Tongue (tissue), 2 donors: ENCODE data around the gene ZNF532. TPM values are rescaled to one million over a fixed set of nuclear protein-coding genes. Genes with fewer than 3 reads are reported as not detected.
"Not testable (repeated sequence)": the region's sequence is repeated elsewhere in the genome, so short reads cannot be mapped to it uniquely, and the experiment has no call there.

ENCODE experiments used
- DNase-seq: peaks from one replicate; pipeline ENCODE4 v3.0.0-alpha.2; 2015
- total RNA-seq: library from RNA; depleted of rRNA; stranded (reverse); fragments of >200 nt; gene quantifications from one replicate; pipeline ENCODE4 v1.2.3, GENCODE V29; 2014

Gene ZNF532, protein sequence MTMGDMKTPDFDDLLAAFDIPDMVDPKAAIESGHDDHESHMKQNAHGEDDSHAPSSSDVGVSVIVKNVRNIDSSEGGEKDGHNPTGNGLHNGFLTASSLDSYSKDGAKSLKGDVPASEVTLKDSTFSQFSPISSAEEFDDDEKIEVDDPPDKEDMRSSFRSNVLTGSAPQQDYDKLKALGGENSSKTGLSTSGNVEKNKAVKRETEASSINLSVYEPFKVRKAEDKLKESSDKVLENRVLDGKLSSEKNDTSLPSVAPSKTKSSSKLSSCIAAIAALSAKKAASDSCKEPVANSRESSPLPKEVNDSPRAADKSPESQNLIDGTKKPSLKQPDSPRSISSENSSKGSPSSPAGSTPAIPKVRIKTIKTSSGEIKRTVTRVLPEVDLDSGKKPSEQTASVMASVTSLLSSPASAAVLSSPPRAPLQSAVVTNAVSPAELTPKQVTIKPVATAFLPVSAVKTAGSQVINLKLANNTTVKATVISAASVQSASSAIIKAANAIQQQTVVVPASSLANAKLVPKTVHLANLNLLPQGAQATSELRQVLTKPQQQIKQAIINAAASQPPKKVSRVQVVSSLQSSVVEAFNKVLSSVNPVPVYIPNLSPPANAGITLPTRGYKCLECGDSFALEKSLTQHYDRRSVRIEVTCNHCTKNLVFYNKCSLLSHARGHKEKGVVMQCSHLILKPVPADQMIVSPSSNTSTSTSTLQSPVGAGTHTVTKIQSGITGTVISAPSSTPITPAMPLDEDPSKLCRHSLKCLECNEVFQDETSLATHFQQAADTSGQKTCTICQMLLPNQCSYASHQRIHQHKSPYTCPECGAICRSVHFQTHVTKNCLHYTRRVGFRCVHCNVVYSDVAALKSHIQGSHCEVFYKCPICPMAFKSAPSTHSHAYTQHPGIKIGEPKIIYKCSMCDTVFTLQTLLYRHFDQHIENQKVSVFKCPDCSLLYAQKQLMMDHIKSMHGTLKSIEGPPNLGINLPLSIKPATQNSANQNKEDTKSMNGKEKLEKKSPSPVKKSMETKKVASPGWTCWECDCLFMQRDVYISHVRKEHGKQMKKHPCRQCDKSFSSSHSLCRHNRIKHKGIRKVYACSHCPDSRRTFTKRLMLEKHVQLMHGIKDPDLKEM (N-terminal part only)
- 86.1 TPM for total RNA-seq

DNA sequence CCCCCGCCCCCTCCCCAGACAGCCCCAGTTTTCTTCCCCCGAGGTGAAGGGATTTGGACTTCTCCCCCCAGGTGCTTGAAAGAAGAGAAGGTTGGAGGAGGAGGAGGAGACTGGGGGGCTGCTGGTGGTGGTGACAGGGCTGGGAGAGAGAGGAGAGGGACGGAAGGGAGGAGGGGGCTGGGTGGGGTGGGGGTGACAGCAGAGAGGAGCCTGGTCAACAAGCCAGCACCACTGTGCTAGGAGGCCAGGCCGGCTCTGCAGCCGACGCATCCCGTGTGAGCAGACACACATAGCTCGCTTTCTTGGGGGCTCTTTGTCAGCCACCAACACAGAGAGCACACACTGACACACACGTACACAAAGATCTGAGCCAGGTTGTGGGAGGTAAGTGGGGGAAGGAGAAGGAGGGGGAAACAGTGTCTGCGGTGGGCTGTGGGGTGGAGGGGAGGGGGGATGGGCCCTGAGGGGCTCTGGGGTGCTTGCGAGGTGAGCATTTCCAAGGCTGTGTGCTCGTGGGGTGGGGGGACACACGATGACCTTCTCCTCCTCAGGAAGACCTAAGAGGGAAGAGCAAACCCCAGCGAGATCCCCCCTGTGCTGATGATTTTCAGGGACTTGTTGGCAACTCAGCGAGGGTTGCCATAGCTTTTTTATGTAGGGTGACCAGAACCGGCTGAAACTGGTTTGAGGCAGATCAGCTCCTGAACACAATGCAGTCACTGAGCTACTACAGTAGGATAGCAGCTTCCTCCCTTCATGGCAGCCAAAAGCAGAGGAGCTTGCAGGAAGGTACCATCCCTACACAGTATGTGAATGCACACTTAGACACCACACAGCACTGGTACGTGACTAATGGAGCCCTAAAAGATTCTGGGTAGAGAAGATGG lies at the start of gene ZNF532:
ZNF532 (plus strand) TSS at position 732 of the 887 bp plus-strand sequence. CDS start 53,411 bp downstream, outside the sequence.
- peak; percentile 85 for DNase-seq

DNA sequence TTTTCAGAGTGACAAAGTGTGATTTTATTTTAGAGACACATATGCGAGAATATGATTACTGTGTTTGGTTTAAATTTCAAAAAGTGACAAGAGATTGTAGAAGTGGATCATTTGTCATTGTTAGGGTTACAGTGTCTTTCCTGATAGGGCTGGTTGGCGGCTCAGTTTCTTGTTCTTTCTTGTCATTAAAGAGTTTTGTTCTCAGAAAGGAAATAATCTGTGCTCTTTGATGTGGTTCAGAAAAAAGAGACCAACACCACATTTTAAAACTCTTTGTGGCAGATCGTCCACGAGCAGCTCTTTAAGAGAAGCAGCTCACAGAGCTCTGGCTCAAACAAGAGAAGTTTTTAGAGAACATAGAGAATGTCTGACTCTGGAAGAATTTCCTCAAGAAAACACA lies 45.6 kb upstream of the ZNF532 start:
- DNase-seq, result no peak

DNA sequence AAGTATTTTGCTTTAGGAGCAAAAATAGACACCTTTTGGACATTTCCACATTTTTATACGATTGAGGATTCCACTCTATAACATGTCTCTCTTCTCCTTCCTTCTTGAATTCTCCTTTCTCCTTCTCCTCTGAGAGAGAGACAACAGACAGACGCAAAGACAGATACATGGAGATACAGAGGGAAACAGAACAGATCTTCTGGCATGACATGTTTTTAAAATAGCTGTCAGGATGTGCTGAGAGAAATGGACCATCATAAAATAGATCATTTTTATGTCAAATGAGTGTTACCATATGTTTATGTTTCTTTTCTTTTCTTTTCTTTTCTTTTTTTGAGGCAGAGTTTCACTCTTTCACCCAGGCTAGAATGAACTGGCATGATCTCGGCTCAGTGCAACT lies 44.4 kb upstream of the ZNF532 start:
- DNase-seq, result no peak

DNA sequence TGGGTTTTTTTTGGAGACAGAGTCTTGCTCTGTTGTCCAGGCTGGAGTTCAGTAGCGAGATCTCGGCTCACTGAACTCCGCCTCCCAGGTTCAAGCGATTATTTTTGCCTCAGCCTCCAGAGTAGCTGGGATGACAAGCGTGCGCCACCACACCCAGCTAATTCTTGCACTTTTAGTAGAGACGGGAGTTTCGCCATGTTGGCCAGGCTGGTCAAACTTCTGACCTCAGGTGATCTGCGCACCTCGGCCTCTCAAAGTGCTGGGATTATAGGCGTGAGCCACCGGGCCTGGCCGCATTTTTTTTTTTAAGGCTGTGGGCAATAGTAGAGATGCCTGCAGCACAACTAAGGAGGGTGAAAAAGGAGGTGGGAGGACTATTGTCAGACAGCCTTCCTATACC lies 41.7 kb upstream of the ZNF532 start:
- no peak for DNase-seq

DNA sequence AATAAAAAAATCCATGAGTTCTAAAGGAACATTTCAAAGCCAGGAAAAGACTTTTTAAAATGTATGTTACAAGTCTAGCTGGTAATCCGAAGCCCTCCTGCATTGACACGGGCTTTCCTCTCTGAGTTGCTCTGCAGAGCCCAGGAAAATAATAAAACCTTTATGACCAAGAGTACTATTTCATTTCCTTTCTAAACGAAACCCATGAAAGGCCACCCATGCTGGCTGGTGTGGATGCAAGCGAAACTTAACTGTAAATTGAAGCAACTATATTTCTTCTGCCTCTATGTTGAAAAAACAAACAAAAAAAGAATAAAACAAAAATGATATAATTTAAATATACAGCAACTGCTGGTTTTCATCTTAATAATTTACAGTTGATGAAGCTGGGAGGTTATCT lies 41.3 kb upstream of the ZNF532 start:
- no peak for DNase-seq

DNA sequence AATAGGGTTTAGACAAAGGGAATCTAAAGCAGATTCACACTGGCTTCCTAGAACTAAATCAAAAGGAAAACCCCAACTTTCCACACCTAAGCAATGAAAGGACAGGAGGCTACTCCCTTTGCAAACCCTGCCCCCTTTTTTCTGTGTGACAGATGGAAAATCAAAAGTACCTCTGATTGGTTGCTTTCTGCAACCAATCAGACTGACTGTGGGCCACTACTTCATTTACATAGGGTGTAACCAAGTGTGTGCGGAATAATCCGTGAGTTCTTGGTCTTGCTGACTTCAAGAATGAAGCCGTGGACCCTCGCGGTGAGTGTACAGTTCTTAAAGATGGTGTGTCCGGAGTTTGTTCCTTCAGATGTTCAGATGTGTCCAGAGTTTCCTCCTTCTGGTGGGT lies 37.8 kb upstream of the ZNF532 start:
- not testable (repeated sequence) for DNase-seq

DNA sequence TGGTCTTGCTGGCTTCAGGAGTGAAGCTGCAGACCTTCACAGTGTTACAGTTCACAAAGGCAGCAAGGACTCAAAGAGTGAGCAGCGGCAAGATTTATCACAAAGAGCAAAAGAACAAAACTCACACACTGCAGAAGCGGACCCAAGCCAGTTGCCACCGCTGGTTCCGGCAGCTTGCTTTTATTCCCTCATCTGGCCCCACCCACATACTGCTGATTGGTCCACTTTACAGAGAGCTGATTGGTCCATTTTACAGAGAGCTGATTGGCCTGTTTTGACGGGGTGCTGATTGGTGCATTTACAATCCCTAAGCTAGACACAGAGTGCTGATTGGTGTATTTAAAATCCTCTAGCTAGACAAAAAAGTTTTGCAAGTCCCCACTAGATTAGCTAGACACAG lies 37.2 kb upstream of the ZNF532 start:
- DNase-seq, result no peak

DNA sequence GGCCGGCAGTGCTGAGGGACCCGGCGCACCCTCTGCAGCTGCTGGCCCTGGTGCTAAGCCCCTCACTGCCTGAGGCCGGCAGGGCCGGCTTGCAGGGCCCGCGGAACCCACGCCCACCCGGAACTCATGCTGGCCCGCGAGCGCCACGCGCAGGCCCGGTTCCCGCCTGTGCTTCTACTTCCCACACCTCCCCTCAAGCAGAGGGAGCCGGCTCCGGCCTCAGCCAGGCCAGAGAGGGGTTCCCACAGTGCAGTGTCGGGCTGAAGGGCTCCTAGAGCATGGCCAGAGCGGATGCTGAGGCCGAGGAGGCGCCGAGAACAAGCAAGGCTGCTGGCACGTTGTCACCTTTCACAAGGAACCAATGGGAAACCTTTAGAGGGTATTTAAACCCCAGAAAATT lies 36.8 kb upstream of the ZNF532 start:
- DNase-seq, result no peak

DNA sequence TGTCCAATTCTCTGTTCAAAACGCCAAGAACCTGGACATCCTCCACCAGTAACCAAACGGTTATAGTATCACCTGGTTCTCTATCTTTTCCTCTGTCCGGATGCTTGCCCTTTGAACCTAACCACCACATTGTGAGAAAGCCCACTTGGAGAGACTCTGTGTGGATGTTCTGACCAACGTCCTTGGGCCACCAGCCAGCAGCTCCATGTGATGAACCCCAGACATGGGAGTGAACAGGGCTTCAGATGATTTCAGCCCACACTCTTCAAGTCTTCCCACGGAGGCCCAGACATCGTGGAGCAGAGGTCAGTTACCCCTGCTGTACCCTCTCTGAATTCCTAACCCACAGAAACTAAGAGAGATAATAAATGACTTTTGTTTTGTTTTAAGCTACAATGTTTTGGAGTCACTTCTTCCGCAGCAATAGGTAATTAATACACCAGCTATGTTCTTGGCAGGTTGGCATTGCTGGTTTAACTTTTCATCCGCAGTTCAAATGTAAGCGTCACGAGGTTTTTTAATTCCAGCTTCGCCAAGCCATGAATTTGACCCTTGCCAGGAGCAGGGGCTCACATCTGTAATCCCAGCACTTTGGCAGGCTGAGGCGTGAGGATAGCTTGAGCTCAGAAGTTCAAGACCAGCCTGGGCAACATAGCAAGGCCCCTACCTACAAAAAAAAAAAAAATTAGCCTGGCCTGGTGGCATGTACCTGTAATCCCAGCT lies 36.1 kb upstream of the ZNF532 start:
- DNase-seq, result no peak

DNA sequence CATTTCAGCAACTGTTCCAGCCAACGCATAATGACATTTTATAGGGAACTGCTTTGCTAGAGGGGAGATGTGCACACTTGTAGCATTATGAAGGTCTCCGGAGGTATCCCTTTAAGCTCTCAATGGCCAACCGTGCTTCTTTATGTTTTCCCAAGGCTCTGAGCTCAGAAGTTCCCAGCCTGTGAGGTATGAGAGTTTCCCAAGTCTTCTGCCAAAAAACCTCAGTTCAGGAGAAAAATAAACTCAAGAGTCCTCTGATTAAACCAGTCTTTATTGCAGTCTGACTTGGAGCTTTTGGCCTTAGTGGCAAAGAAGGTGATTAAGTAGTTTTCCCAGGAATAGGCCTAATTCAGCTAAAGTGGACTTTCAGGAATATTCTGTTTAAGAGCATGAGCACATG lies 35.4 kb upstream of the ZNF532 start:
- DNase-seq, result peak; percentile 37

DNA sequence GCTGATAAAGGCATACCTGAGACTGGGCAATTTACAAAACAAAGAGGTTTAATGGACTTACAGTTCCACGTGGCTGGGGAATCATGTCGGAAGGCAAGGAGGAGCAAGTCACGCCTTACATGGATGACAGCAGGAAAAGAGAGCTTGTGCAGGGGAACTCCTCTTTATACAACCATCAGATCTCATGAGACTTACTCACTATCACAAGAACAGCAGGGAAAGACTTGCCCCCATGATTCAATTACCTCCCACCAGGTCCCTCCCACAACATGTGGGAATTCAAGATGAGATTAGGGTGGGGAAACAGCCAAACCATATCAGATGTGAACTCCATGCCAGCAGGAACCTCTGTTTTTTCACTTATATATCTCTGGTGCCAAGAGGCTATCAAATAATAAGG lies 34.8 kb upstream of the ZNF532 start:
- DNase-seq, result not testable (repeated sequence)

DNA sequence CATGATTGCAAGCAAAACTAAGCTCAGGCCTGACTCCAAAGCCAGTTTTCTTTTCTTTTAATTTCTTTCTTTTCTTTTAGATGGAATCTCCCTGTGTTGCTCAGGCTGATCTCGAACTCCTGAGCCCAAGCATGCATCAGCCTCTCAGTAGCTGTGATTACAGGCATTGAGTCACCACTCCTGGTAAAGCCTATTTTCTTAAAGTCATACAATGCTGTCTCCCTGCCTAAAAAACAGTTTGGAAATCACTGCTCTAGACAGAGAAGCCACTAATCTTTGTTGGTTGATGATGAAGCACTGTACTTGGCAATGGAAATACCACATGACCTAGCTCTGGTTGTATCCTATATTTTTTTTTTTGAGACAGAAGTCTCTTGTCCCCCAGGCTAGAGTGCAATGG lies 33.1 kb upstream of the ZNF532 start:
- no peak for DNase-seq

DNA sequence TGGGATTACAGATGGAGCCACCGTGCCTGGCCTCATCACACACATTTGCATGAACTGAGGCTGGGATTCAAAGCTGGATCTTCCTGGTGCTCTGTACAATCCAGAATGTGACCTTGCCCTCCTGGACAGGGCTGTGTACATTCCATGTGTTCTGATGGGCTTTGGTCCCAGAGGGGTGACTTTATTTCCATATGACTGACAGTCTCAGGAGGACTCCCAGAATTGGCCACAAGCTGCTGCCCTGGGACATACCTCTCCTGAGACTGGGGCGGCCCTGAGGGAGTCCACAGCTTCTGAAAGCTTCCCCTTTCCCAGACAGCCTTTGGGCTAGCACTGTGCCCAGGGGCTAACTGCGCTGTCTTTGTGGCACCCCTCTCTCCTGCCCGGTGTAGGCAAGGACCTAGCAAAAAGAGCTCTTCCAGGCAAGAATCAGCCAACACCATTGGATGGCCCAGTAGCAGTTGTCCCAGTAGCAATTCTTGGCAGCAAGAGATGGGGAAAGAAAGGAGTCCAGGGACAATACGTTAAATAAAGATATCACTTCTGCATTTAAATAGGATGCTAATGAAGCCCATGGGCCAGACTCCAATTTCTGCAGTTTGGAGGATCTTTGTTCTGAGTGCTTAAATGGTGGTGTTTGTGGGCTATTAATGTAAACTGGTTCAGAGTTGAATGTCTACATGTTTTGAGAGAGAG lies 26.4 kb upstream of the ZNF532 start:
- DNase-seq, result no peak

DNA sequence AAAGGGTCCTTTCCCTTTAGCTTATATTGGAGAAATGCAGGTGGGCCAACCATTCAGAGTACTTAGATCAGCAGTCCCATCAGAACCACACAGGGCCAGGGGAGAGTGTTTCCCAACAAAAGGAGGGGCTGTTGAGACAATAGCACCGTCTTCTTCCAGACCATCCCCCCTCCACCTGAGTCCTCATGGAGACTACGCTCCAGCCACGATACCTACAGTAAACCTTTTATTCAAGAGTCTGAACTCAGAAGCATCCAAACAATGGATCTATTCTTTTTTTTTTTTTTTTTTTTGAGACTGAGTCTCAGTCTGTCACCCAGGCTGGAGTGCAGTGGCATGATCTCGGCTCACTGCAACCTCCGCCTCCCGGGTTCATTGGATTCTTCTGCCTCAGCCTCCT lies 25.7 kb upstream of the ZNF532 start:
- DNase-seq, result no peak

DNA sequence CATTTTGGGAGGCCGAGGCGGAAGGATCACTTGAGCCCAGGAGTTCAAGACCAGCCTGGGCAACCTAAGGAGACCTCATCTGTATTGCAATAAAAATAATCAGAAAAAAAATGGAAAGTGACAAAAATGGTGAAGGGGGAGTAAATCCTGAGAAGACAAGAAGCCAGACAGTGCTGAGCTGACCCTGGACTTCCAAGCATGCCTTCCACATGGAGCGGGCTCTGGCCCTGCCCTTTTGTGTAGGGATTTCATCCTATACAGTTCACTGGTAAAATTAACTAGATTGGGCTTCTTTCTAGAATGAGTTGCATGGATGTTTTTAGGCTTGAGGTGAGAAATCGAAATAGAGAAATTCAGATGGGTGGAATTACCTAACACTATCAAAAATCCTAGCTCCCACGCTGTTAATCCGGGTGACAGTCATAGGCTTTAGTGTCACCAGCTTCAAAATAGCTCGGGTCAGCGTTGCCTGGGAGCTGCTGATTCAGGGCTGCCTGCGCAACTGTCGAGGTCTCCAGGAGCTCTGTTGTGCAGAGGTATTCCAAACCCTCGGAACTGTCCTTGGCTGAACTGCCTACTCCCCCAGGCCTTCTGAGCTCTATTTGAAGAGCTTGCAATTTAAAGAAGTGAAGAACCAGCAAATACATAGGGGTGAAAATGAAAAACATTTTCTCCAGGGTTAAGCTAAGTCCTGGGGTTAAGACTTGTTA lies 21.5 kb upstream of the ZNF532 start:
- peak; percentile 51 for DNase-seq

DNA sequence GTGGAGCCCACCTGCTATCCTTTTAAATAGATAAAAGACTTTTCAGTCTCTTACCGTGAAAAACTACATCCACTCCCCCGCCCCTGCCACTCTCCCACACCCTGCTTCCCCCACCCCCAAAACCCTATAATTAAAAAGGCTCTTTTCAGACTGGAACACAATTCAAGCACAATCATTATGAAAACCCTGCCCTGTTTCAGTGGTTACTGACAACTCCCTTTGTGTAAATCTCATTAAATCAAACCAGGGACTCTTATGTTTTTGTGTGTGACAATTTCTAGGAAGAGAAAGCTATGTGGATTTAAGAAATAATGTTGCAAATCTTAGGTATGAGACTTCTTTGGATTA lies 21.0 kb upstream of the ZNF532 start:
- DNase-seq, result no peak

DNA sequence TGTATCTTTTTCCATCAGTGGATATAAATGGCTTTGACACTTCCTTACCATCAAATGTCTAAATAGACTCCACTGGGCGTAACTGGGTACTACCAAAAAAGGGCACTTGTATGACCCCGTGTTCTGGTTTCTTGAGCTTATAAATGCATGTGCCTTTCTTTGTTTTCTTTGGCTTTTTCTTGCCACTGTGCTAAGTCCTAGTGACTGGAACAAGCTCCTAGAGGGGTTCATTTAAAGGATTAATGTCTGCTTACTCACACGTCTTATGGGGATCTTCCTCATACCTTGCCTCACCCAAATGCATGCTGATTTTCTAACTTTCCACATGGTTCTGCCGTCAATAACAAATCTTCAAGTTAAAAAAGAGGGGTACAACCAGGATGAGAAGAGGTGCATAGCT lies 19.8 kb upstream of the ZNF532 start:
- no peak for DNase-seq

DNA sequence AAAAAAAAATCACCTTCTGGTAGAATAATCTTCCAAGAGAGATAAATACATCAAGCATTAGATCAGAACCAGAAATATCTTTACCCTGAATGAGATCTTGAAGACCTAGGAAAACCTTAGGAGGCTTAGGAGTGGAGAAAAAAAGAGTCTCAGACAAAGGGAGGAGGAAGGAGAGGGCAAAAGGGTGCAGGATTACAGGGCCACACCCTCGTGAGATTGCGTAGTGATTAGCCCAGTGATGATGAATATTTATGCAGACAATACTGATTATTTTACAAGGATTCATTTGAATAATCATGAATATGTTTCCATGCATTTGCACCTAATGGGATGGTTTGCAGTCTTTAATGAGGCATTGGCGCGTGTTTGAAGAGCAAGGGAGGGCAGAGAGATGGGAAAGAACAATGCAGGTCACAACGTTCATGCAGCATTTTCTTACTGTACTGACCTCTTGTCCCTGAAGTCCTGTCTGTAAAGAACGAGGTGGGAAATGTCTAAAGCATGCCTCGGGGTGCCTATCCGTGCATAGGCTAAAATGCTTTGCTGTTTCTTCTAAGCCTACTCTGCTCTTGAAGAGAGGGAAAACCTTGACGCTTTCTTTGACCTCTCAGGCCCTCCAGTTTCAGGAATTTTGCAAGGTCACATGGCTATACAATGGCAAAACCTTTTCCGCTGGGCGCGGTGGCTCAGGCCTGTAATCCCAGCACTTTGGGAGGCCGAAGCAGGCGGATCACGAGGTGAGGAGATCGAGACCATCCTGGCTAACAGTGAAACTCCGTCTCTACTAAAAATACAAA lies 18.6 kb upstream of the ZNF532 start:
- no peak for DNase-seq
